OCI-M1 (cell line): ENCODE measurements around the gene CCDC34.

Experiments
- DNase-seq: peaks from one replicate; lab custom pipeline; 2025; lab: John Stamatoyannopoulos, UW

CCDC34 gene

DNA sequence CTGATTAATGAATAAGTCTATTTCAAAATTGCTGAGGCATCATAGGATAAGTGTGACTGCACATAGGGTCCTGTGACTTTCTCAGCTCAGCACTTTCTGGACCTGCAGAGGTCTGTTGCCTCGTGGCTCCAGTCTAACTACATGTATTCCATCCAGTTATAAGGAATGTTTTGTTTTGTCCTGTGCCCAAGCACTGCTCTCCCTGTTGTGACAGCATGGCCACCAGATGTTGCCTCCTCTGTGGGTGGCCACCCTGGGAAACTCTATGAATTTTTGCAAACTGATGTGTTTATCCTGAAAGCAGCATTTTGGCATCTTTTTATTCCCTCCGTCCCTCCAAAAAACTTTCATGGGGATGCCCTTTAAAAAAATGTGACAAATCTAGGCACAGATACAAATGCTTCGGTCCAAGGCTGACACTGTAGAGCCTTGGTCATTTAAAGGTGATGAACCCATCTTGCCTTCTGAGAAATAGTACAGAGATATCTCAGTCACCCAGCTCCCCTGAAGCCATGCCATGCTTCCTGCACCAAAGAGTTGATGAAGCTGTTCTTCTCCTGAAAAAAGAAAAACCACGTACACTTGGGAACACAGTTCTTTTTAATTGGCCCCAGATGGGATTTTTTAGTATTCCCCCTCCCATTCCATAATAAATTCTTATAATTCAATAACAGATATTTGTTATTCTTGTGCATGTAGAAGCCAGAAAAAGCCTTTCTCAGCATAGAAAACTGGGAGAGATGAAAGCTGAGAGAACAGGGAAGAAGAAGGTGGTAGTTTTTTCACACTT, 72.6 kb downstream of the CCDC34 start:
- DNase-seq = no peak
